ENCODE data around the gene SLC10A7.

GRCh38 chr4:146247356-146247755 lies 274.4 kb downstream of the SLC10A7 start:
- TF ChIP-seq EP300 (IDR thresholded peaks at IDR 0.05; ENCODE audit: low read depth) (no peak), CTCF (IDR thresholded peaks at IDR 0.05) (no peak)
